Lung (tissue), 12 donors: Measurements from ENCODE around the gene EPB41L2. TPM values are rescaled to one million over a fixed set of nuclear protein-coding genes. Genes with fewer than 3 reads are reported as not detected.
A peak's percentile ranks its signal among the peaks of the same experiment; 100 is the strongest.

Experiments
- ATAC-seq: fragments of 200-7000 bp; cut with Tn5 transposase; one replicate; pipeline ENCODE4 v1.9.1; 2020; ENCODE audit warnings: moderate number of reproducible peaks; ENCODE audit not compliant: insufficient read depth, low FRiP score
- DNase-seq, 3 donors: peaks; one replicate each; pipeline ENCODE4 v3.0.0-alpha.2; 2013 to 2017
- H3K27ac ChIP-seq, 2 donors: one replicate each; pipeline ENCODE4 v1.5.1; 2013; ENCODE audit warnings: mild to moderate bottlenecking in 2 of 2, moderate library complexity in 2 of 2, control low read depth in 1 of 2, inconsistent platforms in 1 of 2, low read depth in 1 of 2, low read length in 1 of 2
- H3K27me3 ChIP-seq, 3 donors: one replicate each; pipeline ENCODE4 v1.5.1; 2013; ENCODE audit warnings: low read length in 2 of 3; ENCODE audit not compliant: control insufficient read depth in 3 of 3, insufficient read depth in 3 of 3
- H3K36me3 ChIP-seq, 4 donors: one replicate each; pipeline ENCODE4 v1.5.1; 2013; ENCODE audit warnings: low read length in 4 of 4, mild to moderate bottlenecking in 1 of 4, moderate library complexity in 1 of 4; ENCODE audit not compliant: control insufficient read depth in 4 of 4, insufficient read depth in 4 of 4
- H3K4me1 ChIP-seq, 5 donors: one replicate each; pipeline ENCODE4 v1.5.1; 2013; ENCODE audit warnings: low read length in 5 of 5, mild to moderate bottlenecking in 2 of 5, moderate library complexity in 1 of 5; ENCODE audit not compliant: control insufficient read depth in 5 of 5, insufficient read depth in 5 of 5
- H3K4me3 ChIP-seq: one replicate; pipeline ENCODE4 v1.5.1; 2013; ENCODE audit warnings: mild to moderate bottlenecking, control low read depth, moderate library complexity
- H3K9ac ChIP-seq, 2 donors: one replicate each; pipeline ENCODE4 v1.5.1; 2013; ENCODE audit warnings: low read length in 2 of 2, control low read depth in 1 of 2; ENCODE audit not compliant: insufficient read depth in 1 of 2
- H3K9me3 ChIP-seq, 4 donors: one replicate each; pipeline ENCODE4 v1.5.1; 2013; ENCODE audit warnings: low read length in 3 of 4, mild to moderate bottlenecking in 1 of 4, moderate library complexity in 1 of 4; ENCODE audit not compliant: control insufficient read depth in 4 of 4, insufficient read depth in 3 of 4
- CTCF ChIP-seq: IDR thresholded peaks from 2 replicates; pipeline ENCODE4 v1.5.1; 2012; ENCODE audit warnings: mild to moderate bottlenecking; ENCODE audit errors: control extremely low read depth, extremely low read depth
- WGBS, 2 donors: extraction: QIAGEN DNeasy Blood & Tissue Kit; methylation state at CpG; one replicate each; pipeline ENCODE4 v1.1.7; 2013; 5-methylcytosine and 5-hydroxymethylcytosine counted together
- polyA plus RNA-seq, 2 donors: library from polyadenylated mRNA; stranded (reverse); fragments of 200-250 nt; gene quantifications; one replicate each; pipeline ENCODE4 v1.2.1, GENCODE V29; 2013
- total RNA-seq, 2 donors: library from RNA; depleted of rRNA in 1 of 2; stranded (reverse); fragments of >200 nt in 1 of 2; gene quantifications; one replicate each; pipeline ENCODE4 v1.2.1, GENCODE V29; 2014 to 2021
- donor health status: control.
- donor health status: control.
- donor health status: Bipolar disorder and iron deficiency.
- donor health status: healthy.
- donor health status: DM: yes; HTN: yes; CAD: no.

The EPB41L2 gene
- total and polyA plus RNA-seq, 4 donors, result 21.9 to 265 (median 52.7) TPM

- H3K4me1 ChIP-seq, result peaks cover 0 to 48% (median 12%) of the 10 kb centered on the region in 5 donors
- no peak for TF ChIP-seq CTCF
- no peak overlapping the region for H3K27ac ChIP-seq
- ATAC-seq (no peak), DNase-seq (peak in 2 of 3 donors; percentile 54 to 62)
- no peaks in the 10 kb centered on the region for H3K9me3 ChIP-seq
- H3K27me3 ChIP-seq, result no peaks in the 10 kb centered on the region
- H3K4me3 ChIP-seq, result no peak overlapping the region
- 60 to 79% methylated on average over 3 of the region's 3 CpGs for WGBS, 2 donors
- no peaks in the 10 kb centered on the region for H3K36me3 ChIP-seq
- peak overlapping the region in 1 of 2 donors; percentile 26 for H3K9ac ChIP-seq
Measured at GRCh38 chr6:131015630-131016263, 47.3 kb downstream of the EPB41L2 start.

- no peak for TF ChIP-seq CTCF
- peaks cover 0 to 48% (median 12%) of the 10 kb centered on the region in 5 donors for H3K4me1 ChIP-seq
- H3K9ac ChIP-seq, result no peak overlapping the region
- no peaks in the 10 kb centered on the region for H3K27me3 ChIP-seq
- H3K27ac ChIP-seq, result peak overlapping the region in 1 of 2 donors; percentile 33
- no peaks in the 10 kb centered on the region for H3K9me3 ChIP-seq
- no peaks in the 10 kb centered on the region for H3K36me3 ChIP-seq
- DNase-seq (peak in 1 of 3 donors; percentile 54), ATAC-seq (no peak)
- H3K4me3 ChIP-seq, result no peak overlapping the region
- WGBS, 2 donors, result 28 to 40% methylated on average over 4 of the region's 4 CpGs
Measured at GRCh38 chr6:131015025-131015591, 47.9 kb downstream of the EPB41L2 start.

- Histone ChIP-seq H3K27ac (peak overlapping the region in 1 of 2 donors; percentile 9), H3K27me3 (no peaks in the 10 kb centered on the region), H3K36me3 (no peaks in the 10 kb centered on the region), H3K4me1 (peaks cover 0 to 48% (median 12%) of the 10 kb centered on the region in 5 donors), H3K4me3 (no peak overlapping the region), H3K9ac (peak overlapping the region in 1 of 2 donors; percentile 81), H3K9me3 (no peaks in the 10 kb centered on the region)
- WGBS, 2 donors, result 42 to 54% methylated on average over 5 of the region's 5 CpGs
- ATAC-seq (no peak), DNase-seq (peak in 2 of 3 donors; percentile 75 to 77)
- no peak for TF ChIP-seq CTCF
Measured at GRCh38 chr6:131014080-131014776, 48.8 kb downstream of the EPB41L2 start.
